ENCODE measurements around the gene MUSTN1.

The MUSTN1 gene

DNA sequence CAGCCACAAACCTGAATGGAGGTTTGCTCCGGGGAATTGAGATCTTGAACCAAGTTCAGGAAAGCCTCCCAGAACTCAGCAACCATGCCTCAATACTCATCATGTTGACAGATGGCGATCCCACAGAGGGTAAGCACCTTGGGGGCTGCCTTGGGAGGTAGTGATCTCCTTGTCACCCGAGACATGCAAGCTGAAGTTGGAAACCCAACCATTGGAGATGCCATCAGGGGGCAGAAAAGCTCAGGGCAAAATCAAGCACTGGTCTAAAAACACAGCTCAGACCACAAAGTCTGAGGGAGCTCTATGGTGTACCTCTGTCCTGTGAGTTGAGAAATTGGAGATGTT is 51.6 kb downstream of the MUSTN1 start:
- DNase-seq, result no peak

All from NCI-H774 (cell line).